ENCODE measurements around the gene PSME2. TPM values are rescaled to one million over a fixed set of nuclear protein-coding genes. Genes with fewer than 3 reads are reported as not detected.
A peak's percentile ranks its signal among the peaks of the same experiment; 100 is the strongest.

The PSME2 gene
- total and polyA plus RNA-seq, 2 of the 13 experiments (the other 11 are each of a cell fraction or from before 2014, with no cell fraction given): 332 to 716 TPM

DNA sequence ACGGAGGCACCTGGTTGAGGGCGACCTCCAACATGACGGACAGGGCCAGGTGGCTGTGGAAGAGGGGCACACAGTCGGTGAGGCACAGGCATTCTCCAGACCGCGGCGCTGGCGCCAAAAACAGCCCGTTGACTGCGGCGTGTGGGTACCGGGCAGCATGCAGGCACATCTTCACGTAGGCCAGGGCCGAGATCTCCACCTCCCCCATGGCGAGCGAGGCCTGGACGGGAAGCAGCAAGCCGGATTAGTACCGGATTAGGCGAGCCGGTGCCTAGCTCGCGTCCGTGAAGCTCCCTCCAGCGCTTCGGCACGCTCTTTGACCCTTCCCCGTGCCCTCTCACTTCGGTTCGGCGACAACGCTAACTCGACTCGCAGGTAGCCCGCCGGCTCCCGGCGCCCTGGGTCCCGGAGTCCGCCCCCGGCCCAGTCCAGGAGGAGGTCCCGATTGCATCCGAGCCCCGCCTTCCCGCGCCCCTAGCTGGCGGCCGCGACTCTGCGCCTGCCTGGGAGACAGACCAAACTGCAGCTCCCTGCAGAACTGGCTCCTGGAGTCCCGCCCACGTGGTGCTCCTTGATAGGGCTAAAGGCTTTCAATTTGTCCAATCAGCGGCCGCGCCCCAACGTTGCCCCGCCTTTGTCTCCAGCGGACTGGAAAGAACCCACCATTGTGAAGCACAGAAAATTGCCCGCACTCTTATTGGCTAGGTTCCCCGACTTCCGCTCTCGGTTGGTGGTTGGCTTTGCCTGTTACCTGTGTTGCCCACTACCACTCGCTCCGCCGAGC is 5.1 kb downstream of the PSME2 start, which contains the start of gene EMC9 (continued):
- peak; percentile 92 for TF ChIP-seq ZNF160 (CRISPR knock-in tag; IDR thresholded peaks at IDR 0.05)
- peak; percentile 79 for TF ChIP-seq CBX5 (CRISPR knock-in tag; IDR thresholded peaks at IDR 0.05; ENCODE audit: borderline replicate concordance)
- no peak for TF ChIP-seq PLSCR1 (CRISPR knock-in tag; IDR thresholded peaks at IDR 0.05; ENCODE audit: borderline replicate concordance)
- TF ChIP-seq, protein P1, sequence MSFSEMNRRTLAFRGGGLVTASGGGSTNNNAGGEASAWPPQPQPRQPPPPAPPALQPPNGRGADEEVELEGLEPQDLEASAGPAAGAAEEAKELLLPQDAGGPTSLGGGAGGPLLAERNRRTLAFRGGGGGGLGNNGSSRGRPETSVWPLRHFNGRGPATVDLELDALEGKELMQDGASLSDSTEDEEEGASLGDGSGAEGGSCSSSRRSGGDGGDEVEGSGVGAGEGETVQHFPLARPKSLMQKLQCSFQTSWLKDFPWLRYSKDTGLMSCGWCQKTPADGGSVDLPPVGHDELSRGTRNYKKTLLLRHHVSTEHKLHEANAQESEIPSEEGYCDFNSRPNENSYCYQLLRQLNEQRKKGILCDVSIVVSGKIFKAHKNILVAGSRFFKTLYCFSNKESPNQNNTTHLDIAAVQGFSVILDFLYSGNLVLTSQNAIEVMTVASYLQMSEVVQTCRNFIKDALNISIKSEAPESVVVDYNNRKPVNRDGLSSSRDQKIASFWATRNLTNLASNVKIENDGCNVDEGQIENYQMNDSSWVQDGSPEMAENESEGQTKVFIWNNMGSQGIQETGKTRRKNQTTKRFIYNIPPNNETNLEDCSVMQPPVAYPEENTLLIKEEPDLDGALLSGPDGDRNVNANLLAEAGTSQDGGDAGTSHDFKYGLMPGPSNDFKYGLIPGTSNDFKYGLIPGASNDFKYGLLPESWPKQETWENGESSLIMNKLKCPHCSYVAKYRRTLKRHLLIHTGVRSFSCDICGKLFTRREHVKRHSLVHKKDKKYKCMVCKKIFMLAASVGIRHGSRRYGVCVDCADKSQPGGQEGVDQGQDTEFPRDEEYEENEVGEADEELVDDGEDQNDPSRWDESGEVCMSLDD (CRISPR knock-in tag; IDR thresholded peaks at IDR 0.05; ENCODE audit: borderline replicate concordance): peak; percentile 66; the same call in 1 of the 2 replicates
- no peak for TF ChIP-seq FOXA1 (IDR thresholded peaks at IDR 0.05)
- peak; percentile 46; the same call in 1 of the 2 replicates for TF ChIP-seq FOXA1 (CRISPR knock-in tag; IDR thresholded peaks at IDR 0.05)
- peak; percentile 86; the same call in 1 of the 2 replicates for TF ChIP-seq KLF11 (CRISPR knock-in tag; IDR thresholded peaks at IDR 0.05)
- TF ChIP-seq EED (CRISPR knock-in tag; IDR thresholded peaks at IDR 0.05): peak; percentile 99
- peak; percentile 100 for TF ChIP-seq RBFOX2 (IDR thresholded peaks at IDR 0.05; ENCODE audit: low read depth, low read length)
- TF ChIP-seq TMF1 (CRISPR knock-in tag; IDR thresholded peaks at IDR 0.05; ENCODE audit: low read depth): peak; percentile 91
- TF ChIP-seq SNAPC2 (CRISPR knock-in tag; IDR thresholded peaks at IDR 0.05): peak; percentile 45; the same call in 1 of the 2 replicates
- TF ChIP-seq, protein P2, sequence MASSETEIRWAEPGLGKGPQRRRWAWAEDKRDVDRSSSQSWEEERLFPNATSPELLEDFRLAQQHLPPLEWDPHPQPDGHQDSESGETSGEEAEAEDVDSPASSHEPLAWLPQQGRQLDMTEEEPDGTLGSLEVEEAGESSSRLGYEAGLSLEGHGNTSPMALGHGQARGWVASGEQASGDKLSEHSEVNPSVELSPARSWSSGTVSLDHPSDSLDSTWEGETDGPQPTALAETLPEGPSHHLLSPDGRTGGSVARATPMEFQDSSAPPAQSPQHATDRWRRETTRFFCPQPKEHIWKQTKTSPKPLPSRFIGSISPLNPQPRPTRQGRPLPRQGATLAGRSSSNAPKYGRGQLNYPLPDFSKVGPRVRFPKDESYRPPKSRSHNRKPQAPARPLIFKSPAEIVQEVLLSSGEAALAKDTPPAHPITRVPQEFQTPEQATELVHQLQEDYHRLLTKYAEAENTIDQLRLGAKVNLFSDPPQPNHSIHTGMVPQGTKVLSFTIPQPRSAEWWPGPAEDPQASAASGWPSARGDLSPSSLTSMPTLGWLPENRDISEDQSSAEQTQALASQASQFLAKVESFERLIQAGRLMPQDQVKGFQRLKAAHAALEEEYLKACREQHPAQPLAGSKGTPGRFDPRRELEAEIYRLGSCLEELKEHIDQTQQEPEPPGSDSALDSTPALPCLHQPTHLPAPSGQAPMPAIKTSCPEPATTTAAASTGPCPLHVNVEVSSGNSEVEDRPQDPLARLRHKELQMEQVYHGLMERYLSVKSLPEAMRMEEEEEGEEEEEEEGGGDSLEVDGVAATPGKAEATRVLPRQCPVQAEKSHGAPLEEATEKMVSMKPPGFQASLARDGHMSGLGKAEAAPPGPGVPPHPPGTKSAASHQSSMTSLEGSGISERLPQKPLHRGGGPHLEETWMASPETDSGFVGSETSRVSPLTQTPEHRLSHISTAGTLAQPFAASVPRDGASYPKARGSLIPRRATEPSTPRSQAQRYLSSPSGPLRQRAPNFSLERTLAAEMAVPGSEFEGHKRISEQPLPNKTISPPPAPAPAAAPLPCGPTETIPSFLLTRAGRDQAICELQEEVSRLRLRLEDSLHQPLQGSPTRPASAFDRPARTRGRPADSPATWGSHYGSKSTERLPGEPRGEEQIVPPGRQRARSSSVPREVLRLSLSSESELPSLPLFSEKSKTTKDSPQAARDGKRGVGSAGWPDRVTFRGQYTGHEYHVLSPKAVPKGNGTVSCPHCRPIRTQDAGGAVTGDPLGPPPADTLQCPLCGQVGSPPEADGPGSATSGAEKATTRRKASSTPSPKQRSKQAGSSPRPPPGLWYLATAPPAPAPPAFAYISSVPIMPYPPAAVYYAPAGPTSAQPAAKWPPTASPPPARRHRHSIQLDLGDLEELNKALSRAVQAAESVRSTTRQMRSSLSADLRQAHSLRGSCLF (CRISPR knock-in tag; IDR thresholded peaks at IDR 0.05; ENCODE audit: borderline replicate concordance): peak; percentile 88; the same call in 1 of the 2 replicates
- no peak for TF ChIP-seq ZFP1 (CRISPR knock-in tag; IDR thresholded peaks at IDR 0.05)
- TF ChIP-seq ZNF274 (CRISPR knock-in tag; IDR thresholded peaks at IDR 0.05): no peak
- peak; percentile 35; the same call in 1 of the 2 replicates for TF ChIP-seq ZNF3 (CRISPR knock-in tag; IDR thresholded peaks at IDR 0.05)
- TF ChIP-seq DNMT1 (CRISPR knock-in tag; IDR thresholded peaks at IDR 0.05): peak; percentile 95
- peak; percentile 62; the same call in 1 of the 2 replicates for TF ChIP-seq NCOR1 (IDR thresholded peaks at IDR 0.05; ENCODE audit: borderline replicate concordance, low read length)
- TF ChIP-seq POLR2G (IDR thresholded peaks at IDR 0.05; ENCODE audit: low read depth, low read length): peak; percentile 96
- no peak; the same call in 1 of the 2 replicates for TF ChIP-seq SP140L (CRISPR knock-in tag; IDR thresholded peaks at IDR 0.05; ENCODE audit: borderline replicate concordance)
- peak; percentile 93; the same call in 1 of the 2 replicates for TF ChIP-seq IRX3 (CRISPR knock-in tag; IDR thresholded peaks at IDR 0.05; ENCODE audit: borderline replicate concordance, low read depth)
